GM19023 (cell line): ENCODE data around the gene CNEP1R1.
A peak's percentile ranks its signal among the peaks of the same experiment; 100 is the strongest.

Experiments used
- ATAC-seq: cut with Tn5 transposase; IDR thresholded peaks from one replicate; pipeline ENCODE4 v1.9.1; 2021; ENCODE audit warnings: mild to moderate bottlenecking, moderate library complexity; ENCODE audit not compliant: unreplicated experiment

CNEP1R1 gene

GRCh38 chr16:50059669-50060068, 34.6 kb downstream of the CNEP1R1 start:
- ATAC-seq, result no peak

GRCh38 chr16:50061326-50061725, 36.3 kb downstream of the CNEP1R1 start:
- ATAC-seq, result no peak

GRCh38 chr16:50065241-50065623, 40.2 kb downstream of the CNEP1R1 start:
- no peak for ATAC-seq

- ATAC-seq, result peak; percentile 85
Observed at GRCh38 chr16:50065624-50066481, 40.8 kb downstream of the CNEP1R1 start, which contains the start of gene HEATR3. Gene HEATR3 (plus strand): TSS chr16:50065970. CDS start chr16:50066132, 162 bp downstream.

GRCh38 chr16:50066482-50067289, 41.7 kb downstream of the CNEP1R1 start:
- ATAC-seq, result no peak

GRCh38 chr16:50067290-50067853, 42.3 kb downstream of the CNEP1R1 start:
- ATAC-seq, result no peak

- ATAC-seq, result no peak
Observed at GRCh38 chr16:50068550-50068949, 43.5 kb downstream of the CNEP1R1 start.

- ATAC-seq, result no peak
Observed at GRCh38 chr16:50069060-50069459, 44.0 kb downstream of the CNEP1R1 start.

- ATAC-seq, result no peak
Observed at GRCh38 chr16:50071075-50071671, 46.1 kb downstream of the CNEP1R1 start.

GRCh38 chr16:50072730-50073129, 47.7 kb downstream of the CNEP1R1 start:
- ATAC-seq, result no peak

GRCh38 chr16:50079397-50080140, 54.5 kb downstream of the CNEP1R1 start:
- no peak for ATAC-seq

- no peak for ATAC-seq
Observed at GRCh38 chr16:50081428-50082018, 56.5 kb downstream of the CNEP1R1 start.

GRCh38 chr16:50083996-50084395, 59.0 kb downstream of the CNEP1R1 start:
- no peak for ATAC-seq

- no peak for ATAC-seq
Observed at GRCh38 chr16:50086176-50086575, 61.2 kb downstream of the CNEP1R1 start.
